Progenitor cell of endocrine pancreas (in vitro differentiated cells): ENCODE data around the gene AGBL1. TPM values are rescaled to one million over a fixed set of nuclear protein-coding genes. Genes with fewer than 3 reads are reported as not detected.

Source experiments
- DNase-seq: peaks from one replicate; pipeline ENCODE4 v3.0.0; 2021; ENCODE audit warnings: low spot score; ENCODE audit not compliant: unreplicated experiment
- H3K27ac Mint-ChIP-seq: 2 replicates; pipeline ENCODE4 v1.8.0; 2021; ENCODE audit warnings: mild to moderate bottlenecking, moderate library complexity, mixed read lengths
- H3K27me3 Mint-ChIP-seq: 2 replicates; pipeline ENCODE4 v1.8.0; 2021; ENCODE audit warnings: mixed read lengths
- H3K36me3 Mint-ChIP-seq: 2 replicates; pipeline ENCODE4 v1.8.0; 2022; ENCODE audit warnings: mixed read lengths; ENCODE audit not compliant: insufficient read depth
- H3K4me1 Mint-ChIP-seq: 2 replicates; pipeline ENCODE4 v1.8.0; 2021; ENCODE audit warnings: low read depth, mixed read lengths
- H3K4me3 Mint-ChIP-seq: 2 replicates; pipeline ENCODE4 v1.8.0; 2021; ENCODE audit warnings: low read depth, mild to moderate bottlenecking, moderate library complexity, mixed read lengths
- H3K9me3 Mint-ChIP-seq: 2 replicates; pipeline ENCODE4 v1.8.0; 2021; ENCODE audit warnings: low read depth, mixed read lengths
- CTCF ChIP-seq: fragments of 200-600 bp; sonication (generic); IDR thresholded peaks from one replicate; pipeline ENCODE4 v1.5.0; 2021; ENCODE audit warnings: antibody characterized with exemption, mild to moderate bottlenecking; ENCODE audit not compliant: unreplicated experiment
- total RNA-seq: library from RNA; stranded (reverse); gene quantifications from 2 replicates; pipeline ENCODE4 v1.2.1, GENCODE V29; 2021

AGBL1 gene
- total RNA-seq, 1 donor from 2014 or later, result not detected

- Mint-ChIP-seq H3K9me3 (peaks cover 7% of the 10 kb centered on the region), H3K27ac (no peak overlapping the region), H3K27me3 (peaks cover 3% of the 10 kb centered on the region), H3K4me1 (no peaks in the 10 kb centered on the region), H3K36me3 (no peaks in the 10 kb centered on the region), H3K4me3 (no peak overlapping the region)
- no peak for DNase-seq
- no peak for TF ChIP-seq CTCF
These were observed 15.3 kb upstream of the AGBL1 start for GRCh38 chr15:86064326-86064725.

GRCh38 chr15:86066174-86066834, 13.4 kb upstream of the AGBL1 start:
- H3K4me1 Mint-ChIP-seq, result no peaks in the 10 kb centered on the region
- H3K36me3 Mint-ChIP-seq, result no peaks in the 10 kb centered on the region
- H3K27me3 Mint-ChIP-seq, result peaks cover 3% of the 10 kb centered on the region
- H3K9me3 Mint-ChIP-seq, result peaks cover 7% of the 10 kb centered on the region
- no peak for TF ChIP-seq CTCF
- no peak for DNase-seq
- no peak overlapping the region for H3K27ac Mint-ChIP-seq
- H3K4me3 Mint-ChIP-seq, result no peak overlapping the region

GRCh38 chr15:86073281-86073680, 6.4 kb upstream of the AGBL1 start:
- no peak overlapping the region for H3K27ac Mint-ChIP-seq
- peaks cover 10% of the 10 kb centered on the region for H3K4me1 Mint-ChIP-seq
- H3K27me3 Mint-ChIP-seq, result peaks cover 7% of the 10 kb centered on the region
- no peaks in the 10 kb centered on the region for H3K36me3 Mint-ChIP-seq
- DNase-seq, result no peak
- no peak for TF ChIP-seq CTCF
- no peaks in the 10 kb centered on the region for H3K9me3 Mint-ChIP-seq
- no peak overlapping the region for H3K4me3 Mint-ChIP-seq

GRCh38 chr15:86076468-86076867, 3.2 kb upstream of the AGBL1 start:
- DNase-seq, result no peak
- Mint-ChIP-seq H3K9me3 (no peaks in the 10 kb centered on the region), H3K36me3 (no peaks in the 10 kb centered on the region), H3K4me3 (no peak overlapping the region), H3K4me1 (peaks cover 10% of the 10 kb centered on the region), H3K27ac (no peak overlapping the region), H3K27me3 (peaks cover 12% of the 10 kb centered on the region)
- TF ChIP-seq CTCF, result no peak

- TF ChIP-seq CTCF, result peak; percentile 12
- no peak for DNase-seq
- Mint-ChIP-seq H3K9me3 (no peaks in the 10 kb centered on the region), H3K36me3 (no peaks in the 10 kb centered on the region), H3K27me3 (peaks cover 13% of the 10 kb centered on the region), H3K4me1 (peaks cover 10% of the 10 kb centered on the region), H3K27ac (no peak overlapping the region), H3K4me3 (no peak overlapping the region)
These were observed 2.6 kb upstream of the AGBL1 start for GRCh38 chr15:86077070-86077469.
